ENCODE results near the gene TMC2.
"Not testable (repeated sequence)": the region's sequence is repeated elsewhere in the genome, so short reads cannot be mapped to it uniquely, and the experiment has no call there.

TMC2 gene

GRCh38 chr20:2663887-2664719 lies 127.7 kb downstream of the TMC2 start, which contains the start of gene IDH3B:
Gene IDH3B, minus strand, starts transcription at chr20:2664216. Its CDS starts 28 bp downstream, at chr20:2664188.
- peak; percentile 85 for DNase-seq

- DNase-seq = no peak
Observed at GRCh38 chr20:2671977-2672376, 135.6 kb downstream of the TMC2 start.

GRCh38 chr20:2672446-2672845 lies 136.1 kb downstream of the TMC2 start:
- no peak for DNase-seq

GRCh38 chr20:2673453-2673852 lies 137.1 kb downstream of the TMC2 start:
- DNase-seq = no peak

GRCh38 chr20:2680046-2680445 lies 143.7 kb downstream of the TMC2 start:
- DNase-seq = no peak

GRCh38 chr20:2682040-2682439 lies 145.7 kb downstream of the TMC2 start:
- DNase-seq = not testable (repeated sequence)

GRCh38 chr20:2684817-2685216 lies 148.4 kb downstream of the TMC2 start:
- not testable (repeated sequence) for DNase-seq

GRCh38 chr20:2687514-2687913 lies 151.1 kb downstream of the TMC2 start:
- no peak for DNase-seq

GRCh38 chr20:2688041-2688591 lies 151.7 kb downstream of the TMC2 start:
- no peak for DNase-seq

GRCh38 chr20:2690213-2690612 lies 153.8 kb downstream of the TMC2 start:
- DNase-seq = no peak

- no peak for DNase-seq
Observed at GRCh38 chr20:2690718-2691117, 154.3 kb downstream of the TMC2 start.

- no peak for DNase-seq
Observed at GRCh38 chr20:2691127-2691526, 154.8 kb downstream of the TMC2 start.
